ENCODE measurements around the gene SYNDIG1. TPM values are rescaled to one million over a fixed set of nuclear protein-coding genes. Genes with fewer than 3 reads are reported as not detected.
A peak's percentile ranks its signal among the peaks of the same experiment; 100 is the strongest.

SYNDIG1 gene
- total RNA-seq, 6 donors from 2014 or later, result 0.30 to 0.37 (median 0.34) TPM; not detected in 3

DNA sequence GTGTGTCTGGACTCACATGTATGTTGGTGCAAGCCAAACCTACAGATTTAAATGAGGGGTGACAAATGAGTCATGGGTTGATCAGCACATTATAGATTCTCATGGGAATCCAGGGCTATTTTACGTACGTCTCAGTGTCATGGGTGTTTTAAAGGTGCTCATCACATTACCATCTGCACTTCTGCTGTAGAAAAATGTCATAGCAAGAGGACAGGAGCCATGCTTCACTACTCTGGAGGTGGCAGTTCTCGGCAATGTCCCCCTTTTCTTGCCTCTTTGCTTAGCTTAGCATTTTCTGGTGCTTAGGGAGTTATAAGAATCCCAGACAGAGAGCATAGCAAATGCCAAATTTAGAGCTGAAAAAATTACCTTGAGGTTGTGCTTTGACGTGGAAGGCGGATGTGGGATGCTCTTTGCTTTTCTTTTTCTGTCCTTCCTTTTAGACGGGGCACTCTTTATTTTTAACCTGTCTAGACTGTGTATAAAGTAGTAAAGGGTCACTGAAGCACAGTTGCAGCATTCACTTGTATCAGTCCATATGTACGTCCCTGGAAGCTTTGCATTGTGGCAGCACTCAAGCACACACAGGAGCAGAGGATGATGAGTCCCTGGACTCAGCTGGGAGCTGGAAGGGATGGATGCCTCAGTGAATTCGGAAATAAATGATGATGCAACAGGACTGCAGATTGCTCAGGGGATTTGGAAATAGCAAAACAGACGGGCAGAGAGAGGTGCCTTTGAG is 139.7 kb downstream of the SYNDIG1 start:
- ATAC-seq (ENCODE audit: low FRiP score in 2 of 2), result no peak

GRCh38 chr20:24609757-24610156 is 140.3 kb downstream of the SYNDIG1 start:
- TF ChIP-seq POLR2A (IDR thresholded peaks at IDR 0.05) (no peak), POLR2AphosphoS5 (IDR thresholded peaks at IDR 0.05) (no peak), EP300 (IDR thresholded peaks at IDR 0.05) (no peak)
- TF ChIP-seq, protein P1, sequence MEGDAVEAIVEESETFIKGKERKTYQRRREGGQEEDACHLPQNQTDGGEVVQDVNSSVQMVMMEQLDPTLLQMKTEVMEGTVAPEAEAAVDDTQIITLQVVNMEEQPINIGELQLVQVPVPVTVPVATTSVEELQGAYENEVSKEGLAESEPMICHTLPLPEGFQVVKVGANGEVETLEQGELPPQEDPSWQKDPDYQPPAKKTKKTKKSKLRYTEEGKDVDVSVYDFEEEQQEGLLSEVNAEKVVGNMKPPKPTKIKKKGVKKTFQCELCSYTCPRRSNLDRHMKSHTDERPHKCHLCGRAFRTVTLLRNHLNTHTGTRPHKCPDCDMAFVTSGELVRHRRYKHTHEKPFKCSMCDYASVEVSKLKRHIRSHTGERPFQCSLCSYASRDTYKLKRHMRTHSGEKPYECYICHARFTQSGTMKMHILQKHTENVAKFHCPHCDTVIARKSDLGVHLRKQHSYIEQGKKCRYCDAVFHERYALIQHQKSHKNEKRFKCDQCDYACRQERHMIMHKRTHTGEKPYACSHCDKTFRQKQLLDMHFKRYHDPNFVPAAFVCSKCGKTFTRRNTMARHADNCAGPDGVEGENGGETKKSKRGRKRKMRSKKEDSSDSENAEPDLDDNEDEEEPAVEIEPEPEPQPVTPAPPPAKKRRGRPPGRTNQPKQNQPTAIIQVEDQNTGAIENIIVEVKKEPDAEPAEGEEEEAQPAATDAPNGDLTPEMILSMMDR (IDR thresholded peaks at IDR 0.05), result no peak
- Histone ChIP-seq H3K4me3 (no peak overlapping the region), H3K4me1 (no peaks in the 10 kb centered on the region), H3K36me3 (no peaks in the 10 kb centered on the region), H3K27ac (no peak overlapping the region), H3K9me3 (no peaks in the 10 kb centered on the region), H3K27me3 (no peaks in the 10 kb centered on the region)
- peak in 1 of 2 donors; percentile 6 for ATAC-seq (ENCODE audit: low FRiP score in 2 of 2)
- no peak for DNase-seq
- WGBS, 2 donors, result 47 to 51% methylated on average over 2 of the region's 2 CpGs

More for the DNA sequence above, 139.7 kb downstream of the SYNDIG1 start:
- WGBS, 2 donors, result 74 to 82% methylated on average over 9 of the region's 9 CpGs
- DNase-seq, result no peak
- Histone ChIP-seq H3K9me3 (no peaks in the 10 kb centered on the region), H3K27ac (no peak overlapping the region), H3K4me3 (no peak overlapping the region), H3K36me3 (no peaks in the 10 kb centered on the region), H3K27me3 (no peaks in the 10 kb centered on the region), H3K4me1 (no peaks in the 10 kb centered on the region)
- TF ChIP-seq EP300 (IDR thresholded peaks at IDR 0.05), result no peak
- no peak for TF ChIP-seq POLR2AphosphoS5 (IDR thresholded peaks at IDR 0.05)
- TF ChIP-seq, protein P1 (IDR thresholded peaks at IDR 0.05), result no peak
- no peak for TF ChIP-seq POLR2A (IDR thresholded peaks at IDR 0.05)

GRCh38 chr20:24610341-24611115 is 141.1 kb downstream of the SYNDIG1 start:
- no peak for TF ChIP-seq POLR2A (IDR thresholded peaks at IDR 0.05)
- TF ChIP-seq, protein P1 (IDR thresholded peaks at IDR 0.05), result no peak
- TF ChIP-seq EP300 (IDR thresholded peaks at IDR 0.05), result no peak
- no peak for TF ChIP-seq POLR2AphosphoS5 (IDR thresholded peaks at IDR 0.05)
- H3K9me3 ChIP-seq, result no peaks in the 10 kb centered on the region
- 74 to 81% methylated on average over 15 to 16 of the region's 16 CpGs for WGBS, 2 donors
- ATAC-seq (ENCODE audit: low FRiP score in 2 of 2) (no peak), DNase-seq (no peak)
- no peak overlapping the region for H3K4me3 ChIP-seq
- H3K27ac ChIP-seq, result no peak overlapping the region
- no peaks in the 10 kb centered on the region for H3K27me3 ChIP-seq
- no peaks in the 10 kb centered on the region for H3K4me1 ChIP-seq
- H3K36me3 ChIP-seq, result no peaks in the 10 kb centered on the region

- no peak overlapping the region for H3K4me3 ChIP-seq
- WGBS, 2 donors, result 88 to 98% methylated on average over 5 of the region's 5 CpGs
- no peak for TF ChIP-seq POLR2A (IDR thresholded peaks at IDR 0.05)
- no peak for TF ChIP-seq POLR2AphosphoS5 (IDR thresholded peaks at IDR 0.05)
- TF ChIP-seq, protein P1 (IDR thresholded peaks at IDR 0.05), result no peak
- no peak for TF ChIP-seq EP300 (IDR thresholded peaks at IDR 0.05)
- H3K27me3 ChIP-seq, result no peaks in the 10 kb centered on the region
- H3K27ac ChIP-seq, result no peak overlapping the region
- no peaks in the 10 kb centered on the region for H3K9me3 ChIP-seq
- H3K36me3 ChIP-seq, result no peaks in the 10 kb centered on the region
- DNase-seq, result no peak
- no peak for ATAC-seq (ENCODE audit: low FRiP score in 2 of 2)
- no peaks in the 10 kb centered on the region for H3K4me1 ChIP-seq
Measured at GRCh38 chr20:24611360-24612140, 142.1 kb downstream of the SYNDIG1 start.
